Daoy (cell line): Measurements from ENCODE around the gene ACP2. TPM values are rescaled to one million over a fixed set of nuclear protein-coding genes. Genes with fewer than 3 reads are reported as not detected.
"Not testable (repeated sequence)": the region's sequence is repeated elsewhere in the genome, so short reads cannot be mapped to it uniquely, and the experiment has no call there.

ENCODE experiments used
- DNase-seq: peaks from one replicate; pipeline ENCODE4 v3.0.0-alpha.2; 2015; ENCODE audit warnings: low read depth
- total RNA-seq: library from RNA; depleted of rRNA; stranded (reverse); fragments of >200 nt; shearing (Covaris generic); gene quantifications from 2 replicates; pipeline ENCODE4 v1.2.3, GENCODE V29; 2014; rRNA removed

ACP2 gene
- total RNA-seq, 1 experiment from 2014 or later = 18.2 TPM

DNA sequence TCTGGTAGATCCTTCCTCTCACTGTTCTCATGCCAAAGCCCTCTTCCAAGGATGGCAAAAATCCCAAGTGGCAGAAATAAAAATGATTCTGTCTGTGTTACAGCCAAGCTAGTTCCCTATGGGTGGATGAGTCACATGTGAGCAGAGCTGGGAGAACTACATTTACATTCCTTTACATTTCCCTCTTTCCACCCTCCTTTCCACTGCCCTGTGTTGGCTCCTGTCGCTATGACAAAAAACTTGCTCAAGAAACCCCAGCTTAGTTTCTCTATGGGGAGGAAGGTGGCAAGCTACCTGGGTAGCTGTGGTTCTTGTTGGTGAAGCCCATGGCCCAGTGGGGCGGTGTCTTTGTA, 44.0 kb downstream of the ACP2 start:
- DNase-seq = peak; percentile 65

DNA sequence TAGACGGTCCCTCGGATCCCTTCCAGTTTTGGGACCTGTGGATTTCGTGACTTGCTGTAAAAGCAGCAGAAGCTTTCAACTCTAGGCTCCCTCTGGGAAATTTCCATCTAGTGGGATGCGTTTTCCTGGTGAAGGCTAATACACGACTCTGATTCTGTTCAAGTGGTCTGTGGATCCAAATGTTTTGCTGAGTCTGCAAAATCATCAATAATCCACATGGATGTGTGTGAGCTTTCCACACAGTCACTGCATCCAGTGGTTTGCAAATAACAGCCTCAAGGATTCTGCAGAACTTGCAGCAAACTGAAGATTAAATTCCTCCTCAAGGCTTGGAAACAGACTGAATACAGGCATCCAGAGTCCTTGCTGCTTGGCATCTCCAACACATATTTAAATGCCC, 46.0 kb downstream of the ACP2 start:
- no peak for DNase-seq

DNA sequence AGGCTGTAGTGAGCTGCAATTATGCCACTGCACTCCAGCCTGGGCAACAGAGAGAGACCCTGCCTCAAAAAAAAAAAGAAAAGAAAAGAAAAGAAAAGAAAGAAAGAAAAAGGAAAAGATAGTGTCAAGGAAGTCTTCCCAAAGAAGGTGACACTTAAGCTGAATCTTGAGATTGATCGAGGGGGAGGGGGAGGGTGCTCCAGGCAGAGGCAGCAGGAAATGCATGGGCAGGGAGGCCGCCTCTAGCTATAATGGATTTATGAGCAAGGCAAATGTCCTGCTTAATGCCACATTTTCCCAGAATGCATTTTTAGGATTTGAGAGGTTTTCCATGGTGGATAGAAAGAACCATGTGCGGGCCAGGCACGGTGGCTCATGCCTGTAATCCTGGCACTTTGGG, 47.6 kb downstream of the ACP2 start:
- no peak for DNase-seq

DNA sequence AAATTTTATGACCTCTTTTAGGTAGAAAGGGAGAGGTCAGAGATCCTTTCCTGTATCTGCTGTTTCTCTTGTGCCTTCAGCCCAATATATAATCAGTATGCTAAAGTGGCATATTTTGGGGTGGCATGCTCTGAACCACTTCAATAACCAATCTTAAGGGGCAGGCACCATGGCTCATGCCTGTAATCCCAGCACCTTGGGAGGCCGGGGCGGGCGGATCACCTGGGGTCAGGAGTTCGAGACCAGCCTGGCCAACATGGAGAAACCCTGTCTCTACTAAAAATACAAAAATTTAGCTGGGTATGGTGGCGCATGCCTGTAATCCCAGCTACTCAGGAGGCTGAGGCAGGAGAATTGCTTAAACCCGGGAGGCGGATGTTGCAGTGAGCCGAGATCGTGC, 50.5 kb downstream of the ACP2 start:
- DNase-seq = not testable (repeated sequence)

DNA sequence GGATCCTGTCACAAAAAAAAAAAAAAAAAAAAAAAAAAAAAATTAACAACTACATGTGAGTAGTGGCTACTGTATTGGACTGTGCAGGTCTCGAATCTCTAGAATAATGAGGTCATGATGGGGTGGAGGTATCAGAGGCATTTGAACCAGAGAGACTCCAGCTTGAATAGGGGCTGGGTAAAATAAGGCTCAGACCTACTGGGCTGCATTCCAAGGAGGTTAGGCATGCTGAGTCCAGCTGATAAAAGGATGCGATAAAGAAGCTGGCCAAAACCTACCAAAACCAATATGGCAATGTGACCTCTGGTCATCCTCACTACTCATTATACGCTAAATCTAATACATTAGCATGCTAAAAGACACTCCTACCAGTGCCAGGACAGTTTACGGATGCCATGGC, 56.5 kb downstream of the ACP2 start:
- no peak for DNase-seq

DNA sequence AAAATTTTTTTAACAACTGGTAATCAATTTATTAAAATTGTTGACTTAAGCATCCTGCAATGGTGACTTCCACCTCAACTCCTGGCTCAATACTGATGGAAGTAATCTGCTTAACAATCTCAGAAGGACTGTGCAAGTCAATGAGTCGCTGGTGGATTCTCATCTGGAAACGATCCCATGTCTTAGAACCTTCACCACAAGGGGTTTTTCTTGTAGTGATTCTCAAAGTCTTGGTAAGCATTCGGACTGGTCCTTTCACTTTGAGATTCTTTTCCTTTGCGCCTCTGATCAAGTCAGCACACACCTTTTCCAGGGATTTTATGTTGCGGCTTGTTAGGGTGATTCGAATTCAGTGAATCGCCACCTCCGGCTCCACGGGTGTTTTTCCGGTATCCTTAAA, 57.5 kb downstream of the ACP2 start:
- not testable (repeated sequence) for DNase-seq

Other genes with a start within 250 kb of the ACP2 start
- gene ARFGAP2, start 71.9 kb downstream of the ACP2 start, total RNA-seq = 83.8 and 92.1 TPM in 2 replicates
- gene PACSIN3, start 62.4 kb downstream of the ACP2 start, total RNA-seq = 32.5 and 38.2 TPM in 2 replicates
- gene DDB2, start 33.8 kb downstream of the ACP2 start, total RNA-seq = 19.4 and 23.1 TPM in 2 replicates
- gene NR1H3, start 9.2 kb upstream of the ACP2 start, total RNA-seq = 2.2 and 2.3 TPM in 2 replicates
- gene MADD, start 21.3 kb upstream of the ACP2 start, total RNA-seq = 15.9 and 17.0 TPM in 2 replicates
- gene MYBPC3, start 103.9 kb upstream of the ACP2 start, total RNA-seq = not detected in 2 replicates
- gene SPI1, start 129.7 kb upstream of the ACP2 start, total RNA-seq = not detected in 2 replicates
- gene SLC39A13, start 159.8 kb upstream of the ACP2 start, total RNA-seq = 29.8 and 50.5 TPM in 2 replicates
- gene PSMC3, start 177.6 kb upstream of the ACP2 start, total RNA-seq = 272 and 370 TPM in 2 replicates
- not detected in 2 replicates for gene RAPSN, start 200.3 kb upstream of the ACP2 start, total RNA-seq